Lower leg skin (tissue), 4 donors: Measurements from ENCODE around the gene MINDY4. TPM values are rescaled to one million over a fixed set of nuclear protein-coding genes. Genes with fewer than 3 reads are reported as not detected.

Experiments used
- DNase-seq, 2 donors: peaks; one replicate each; pipeline ENCODE4 v3.0.0-alpha.2; 2019; ENCODE audit warnings: low spot score in 2 of 2
- H3K4me3 ChIP-seq: fragments of 200-600 bp; sonication (generic); 2 replicates; pipeline ENCODE4 v1.5.1; 2017; ENCODE audit warnings: mild to moderate bottlenecking, low read depth; ENCODE audit not compliant: poor library complexity, severe bottlenecking
- CTCF ChIP-seq, 3 donors: fragments of 450-650 bp; IDR thresholded peaks; one replicate each; pipeline ENCODE4 v1.5.1; 2016; ENCODE audit warnings: antibody characterized with exemption in 3 of 3, mild to moderate bottlenecking in 3 of 3, moderate library complexity in 2 of 3
- POLR2A ChIP-seq, 2 donors: fragments of 450-650 bp; IDR thresholded peaks; one replicate each; pipeline ENCODE4 v1.6.1; 2016 to 2017; ENCODE audit warnings: antibody characterized with exemption in 2 of 2, mild to moderate bottlenecking in 1 of 2, moderate library complexity in 1 of 2
- WGBS, 2 donors: methylation state at CpG; one replicate each; pipeline ENCODE4 v1.1.5; 2018; 5-methylcytosine and 5-hydroxymethylcytosine counted together
- intact Hi-C: fragments of 100-400 bp; cut with DNase I; formaldehyde crosslinking; loops from one replicate; pipeline ENCODE4 v1.15.0; 2023; ENCODE audit warnings: low total_unique reads
- total RNA-seq, 4 donors: library from RNA; depleted of rRNA; stranded (reverse); fragments of >200 nt; gene quantifications; one replicate each; pipeline ENCODE4 v1.1.0, GENCODE V29; 2016

MINDY4 gene
- total RNA-seq, 4 donors from 2014 or later = 4.0 to 4.7 (median 4.4) TPM

- intact Hi-C loops = no loop called here
- WGBS, 2 donors = 89 to 97% methylated on average over 9 to 11 of the region's 11 CpGs
Observed at GRCh38 chr7:30902466-30902865, 131.2 kb downstream of the MINDY4 start.

GRCh38 chr7:30903146-30903545 is 131.9 kb downstream of the MINDY4 start:
- intact Hi-C loops = no loop called here

More at GRCh38 chr7:30902466-30902865, 131.2 kb downstream of the MINDY4 start:
- no peak overlapping the region for H3K4me3 ChIP-seq
- DNase-seq = no peak
- no peak for TF ChIP-seq CTCF (IDR thresholded peaks at IDR 0.05)
- TF ChIP-seq POLR2A (IDR thresholded peaks at IDR 0.05) = no peak

GRCh38 chr7:30904561-30904960 is 133.3 kb downstream of the MINDY4 start:
- no peak overlapping the region for H3K4me3 ChIP-seq
- no peak for TF ChIP-seq POLR2A (IDR thresholded peaks at IDR 0.05)
- TF ChIP-seq CTCF (IDR thresholded peaks at IDR 0.05) = no peak
- no peak for DNase-seq
- WGBS, 2 donors = 66 to 77% methylated on average over 9 of the region's 9 CpGs
- intact Hi-C loops = no loop called here

More at GRCh38 chr7:30903146-30903545, 131.9 kb downstream of the MINDY4 start:
- DNase-seq = no peak
- no peak overlapping the region for H3K4me3 ChIP-seq
- TF ChIP-seq POLR2A (IDR thresholded peaks at IDR 0.05) = no peak
- no peak for TF ChIP-seq CTCF (IDR thresholded peaks at IDR 0.05)
- 91 to 95% methylated on average over 7 to 8 of the region's 8 CpGs for whole genome bisulfite sequencing, 2 donors

- intact Hi-C loops = no loop called here
- no peak for DNase-seq
- no peak for TF ChIP-seq POLR2A (IDR thresholded peaks at IDR 0.05)
- TF ChIP-seq CTCF (IDR thresholded peaks at IDR 0.05) = no peak
- no peak overlapping the region for H3K4me3 ChIP-seq
- WGBS, 2 donors = 68 to 70% methylated on average over 14 to 15 of the region's 15 CpGs
Observed at GRCh38 chr7:30905078-30906012, 134.1 kb downstream of the MINDY4 start.

- H3K4me3 ChIP-seq = no peak overlapping the region
- no peak for DNase-seq
- 44 to 50% methylated on average over 7 of the region's 7 CpGs for WGBS, 2 donors
- TF ChIP-seq CTCF (IDR thresholded peaks at IDR 0.05) (no peak), POLR2A (IDR thresholded peaks at IDR 0.05) (no peak)
- intact Hi-C loops = no loop called here
Observed at GRCh38 chr7:30906014-30906413, 134.8 kb downstream of the MINDY4 start.
